ENCODE measurements around the gene COL24A1.
"Not testable (repeated sequence)": the region's sequence is repeated elsewhere in the genome, so short reads cannot be mapped to it uniquely, and the experiment has no call there.

COL24A1 gene

DNA sequence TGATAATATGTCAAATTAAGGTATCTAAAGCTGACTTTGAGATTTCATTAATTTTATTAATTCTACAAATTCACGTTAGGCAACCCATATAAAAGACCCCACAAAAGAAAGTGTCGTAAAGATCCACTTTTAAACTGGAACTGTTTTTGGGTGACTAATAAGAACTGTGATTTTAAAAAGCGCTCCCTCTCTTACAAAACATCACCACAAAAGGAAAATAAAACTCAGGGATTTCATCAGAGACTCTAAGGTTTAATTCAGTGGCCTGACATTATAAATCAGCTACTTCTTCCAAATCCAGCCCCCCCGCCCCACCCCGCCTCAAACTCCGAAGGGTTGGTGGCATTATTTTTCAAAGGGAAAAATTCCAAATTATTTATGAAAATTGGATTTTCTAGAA lies 2.7 kb downstream of the COL24A1 start:
- no peak for DNase-seq (ENCODE audit: low read depth in 2 of 3, low spot score in 1 of 3)

DNA sequence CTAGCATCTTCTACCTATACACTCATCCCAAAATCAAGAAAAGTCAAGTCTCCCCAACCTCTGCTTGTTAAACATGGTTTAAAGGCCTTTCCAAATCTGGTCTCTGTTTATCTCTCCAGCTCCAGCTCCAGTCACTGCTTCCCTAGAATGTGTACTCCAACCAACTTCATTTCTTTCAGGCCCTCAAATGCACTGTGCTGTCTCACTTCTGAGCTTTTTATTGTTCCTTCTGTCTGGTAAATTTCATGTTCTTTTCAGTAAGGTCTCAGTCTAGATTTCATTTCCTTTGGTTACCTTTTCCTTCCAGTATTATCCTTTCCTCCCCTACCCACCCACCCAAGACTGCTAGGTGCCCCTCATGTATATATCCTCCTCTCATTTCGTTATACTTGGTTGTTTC lies 3.7 kb downstream of the COL24A1 start:
- DNase-seq (ENCODE audit: low read depth in 2 of 3, low spot score in 1 of 3) = no peak

GRCh38 chr1:86151427-86151826 lies 5.1 kb downstream of the COL24A1 start:
- DNase-seq (ENCODE audit: low read depth in 2 of 3, low spot score in 1 of 3) = no peak

- DNase-seq (ENCODE audit: low read depth in 2 of 3, low spot score in 1 of 3) = no peak
These were observed 6.0 kb downstream of the COL24A1 start for GRCh38 chr1:86150553-86151055.

GRCh38 chr1:86149591-86149990 lies 7.0 kb downstream of the COL24A1 start:
- no peak for DNase-seq (ENCODE audit: low read depth in 2 of 3, low spot score in 1 of 3)

DNA sequence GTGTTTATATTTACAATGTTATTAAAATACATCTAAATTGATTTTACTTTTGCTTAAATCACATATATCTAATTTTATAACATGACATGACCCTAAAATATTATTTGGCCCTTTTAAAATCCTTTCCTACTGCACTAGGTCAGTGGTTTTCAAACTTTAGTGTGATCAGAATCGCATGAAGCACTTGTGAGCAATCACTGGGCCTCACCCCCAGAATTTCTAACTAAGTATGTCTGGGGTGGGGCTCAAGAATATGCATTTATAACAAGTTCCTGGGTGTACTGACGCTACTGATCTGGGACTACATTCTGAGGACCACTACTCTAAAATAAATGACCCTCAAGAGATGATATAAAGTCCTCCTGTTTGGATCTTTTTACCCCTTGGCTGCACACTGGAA lies 8.8 kb downstream of the COL24A1 start:
- DNase-seq (ENCODE audit: low read depth in 2 of 3, low spot score in 1 of 3) = no peak

- no peak for DNase-seq (ENCODE audit: low read depth in 2 of 3, low spot score in 1 of 3)
These were observed 10.0 kb downstream of the COL24A1 start for GRCh38 chr1:86146566-86146965.

- DNase-seq (ENCODE audit: low read depth in 2 of 3, low spot score in 1 of 3) = no peak
These were observed 16.2 kb downstream of the COL24A1 start for GRCh38 chr1:86140281-86140880.

DNA sequence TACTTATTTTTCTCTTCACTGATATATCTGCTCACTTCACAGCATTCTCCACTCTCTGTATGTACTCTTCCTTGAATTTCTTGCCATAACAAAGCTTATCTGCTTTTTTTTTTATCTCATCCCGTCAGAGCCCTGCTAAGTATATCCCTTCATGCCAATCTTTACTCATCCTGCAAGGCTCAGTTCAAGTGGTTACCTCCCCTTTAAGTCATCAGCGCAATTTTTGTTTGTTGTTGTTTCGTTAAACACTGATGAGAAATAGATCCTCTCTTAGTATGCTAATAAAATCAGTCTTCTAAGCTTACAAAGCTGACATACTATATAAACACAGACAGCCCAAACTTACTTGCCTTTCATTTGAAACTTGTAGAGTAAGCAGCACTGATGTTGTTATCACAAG lies 17.8 kb downstream of the COL24A1 start:
- DNase-seq (ENCODE audit: low read depth in 2 of 3, low spot score in 1 of 3) = no peak

GRCh38 chr1:86137436-86137835 lies 19.1 kb downstream of the COL24A1 start:
- no peak for DNase-seq (ENCODE audit: low read depth in 2 of 3, low spot score in 1 of 3)

DNA sequence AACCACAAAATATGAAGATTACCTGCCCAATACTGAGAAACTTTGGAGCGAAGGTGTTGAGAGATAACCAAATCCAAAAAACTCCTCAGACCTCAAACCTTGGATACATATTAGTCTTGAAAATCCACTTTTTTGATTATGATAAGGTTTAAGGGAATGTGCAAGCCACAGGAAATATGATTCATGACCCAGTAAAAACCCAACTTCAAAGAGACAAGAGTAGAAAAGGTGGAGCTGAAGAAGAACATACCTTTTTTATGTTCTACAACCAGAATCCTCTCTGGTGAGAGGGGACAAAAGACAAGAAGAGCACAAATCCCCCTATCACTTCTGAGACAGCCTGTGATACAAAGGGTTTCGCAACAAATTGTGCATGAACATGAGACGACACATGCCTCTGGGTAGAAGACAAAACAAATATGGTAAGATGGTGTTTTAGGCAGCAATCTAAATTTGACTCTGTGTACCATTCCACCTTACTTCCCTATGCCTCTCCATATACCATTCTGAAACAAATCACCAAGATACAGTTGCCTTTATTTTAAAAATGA lies 37.3 kb downstream of the COL24A1 start:
- DNase-seq (ENCODE audit: low read depth in 2 of 3, low spot score in 1 of 3) = no peak

- DNase-seq (ENCODE audit: low read depth in 2 of 3, low spot score in 1 of 3) = no peak
These were observed 41.7 kb downstream of the COL24A1 start for GRCh38 chr1:86114816-86115400.

DNA sequence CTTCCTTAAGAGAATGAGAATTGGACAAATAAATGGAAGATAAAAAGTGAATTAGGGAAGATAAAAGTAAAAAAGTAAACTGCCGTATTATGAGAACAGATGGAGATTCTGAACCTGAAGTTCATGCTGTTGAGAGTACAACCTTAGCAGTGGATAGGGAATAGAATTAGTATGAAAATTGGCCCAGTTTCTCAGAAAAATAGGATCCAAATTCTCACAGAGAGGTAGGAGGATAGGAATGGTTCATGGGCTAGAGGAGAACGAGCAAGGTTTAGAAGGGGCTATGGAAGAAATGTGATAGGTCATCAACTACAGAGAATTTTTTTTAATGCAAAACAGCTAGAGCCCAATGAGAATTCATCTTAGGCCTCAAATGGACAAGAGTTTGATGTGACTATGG lies 42.3 kb downstream of the COL24A1 start:
- DNase-seq (ENCODE audit: low read depth in 2 of 3, low spot score in 1 of 3) = no peak

GRCh38 chr1:86111590-86111989 lies 45.0 kb downstream of the COL24A1 start:
- not testable (repeated sequence) for DNase-seq (ENCODE audit: low read depth in 2 of 3, low spot score in 1 of 3)

GRCh38 chr1:86110451-86111129 lies 46.0 kb downstream of the COL24A1 start:
- no peak for DNase-seq (ENCODE audit: low read depth in 2 of 3, low spot score in 1 of 3)

DNA sequence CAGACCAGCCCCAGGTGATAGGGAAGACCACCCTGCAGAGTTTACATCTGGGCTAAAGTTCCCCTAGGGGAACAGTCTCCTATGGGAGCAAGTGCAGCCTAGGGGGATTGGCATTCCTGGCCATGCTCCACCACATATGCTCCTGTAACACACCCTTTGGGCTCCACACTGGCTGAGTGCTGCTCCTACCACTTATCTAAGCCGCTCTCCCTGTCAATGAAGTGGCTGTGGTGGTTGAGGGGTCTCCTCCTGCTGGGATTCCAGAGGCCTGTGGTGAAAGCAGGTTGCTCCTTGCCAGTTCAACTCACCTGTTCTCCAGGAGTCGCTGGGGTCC lies 51.1 kb downstream of the COL24A1 start:
- DNase-seq (ENCODE audit: low read depth in 2 of 3, low spot score in 1 of 3) = no peak

DNA sequence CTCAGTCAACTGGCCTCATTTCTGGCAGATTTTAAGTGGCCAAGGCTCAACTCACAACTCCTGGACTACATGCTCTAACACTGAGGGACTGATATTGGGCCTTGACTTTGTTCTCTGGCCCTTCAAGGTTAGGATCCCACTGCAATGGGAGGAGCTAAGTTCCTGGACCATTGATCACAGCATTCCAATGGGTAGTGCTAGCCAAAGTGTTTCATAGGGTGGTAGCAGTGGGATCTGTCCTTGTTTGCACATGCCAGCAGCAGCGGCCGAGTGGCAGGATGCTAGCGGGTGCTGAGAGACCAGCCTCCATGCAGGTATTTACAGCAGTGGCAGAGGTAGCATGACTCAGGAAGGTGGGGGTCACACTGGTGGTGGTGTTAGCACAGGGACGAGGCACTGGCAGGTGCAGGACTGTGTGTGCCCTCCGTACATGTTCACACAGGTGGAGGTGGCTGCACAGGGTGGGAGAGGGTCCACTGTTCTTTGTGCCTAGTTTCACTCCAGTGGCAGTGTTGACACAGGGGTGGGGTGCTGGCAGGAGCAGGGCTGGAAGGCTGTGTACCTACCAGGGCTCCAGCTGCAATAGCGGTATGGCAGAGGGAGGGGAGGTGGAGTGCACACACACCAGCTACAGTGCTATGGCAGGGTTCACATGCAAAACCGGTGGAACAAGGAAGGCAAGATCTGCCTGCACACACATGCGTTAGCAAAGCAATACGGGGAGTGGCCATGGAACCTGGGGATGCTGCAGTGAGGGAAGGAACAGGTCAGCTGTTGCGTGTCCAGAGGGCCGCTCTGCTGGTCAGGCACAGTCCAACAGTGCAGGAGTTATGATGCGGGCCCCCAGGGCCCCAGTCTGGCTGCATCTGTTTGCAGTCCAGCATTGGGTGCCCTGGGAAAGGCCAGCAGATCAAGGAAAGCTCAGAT lies 51.7 kb downstream of the COL24A1 start:
- no peak for DNase-seq (ENCODE audit: low read depth in 2 of 3, low spot score in 1 of 3)

DNA sequence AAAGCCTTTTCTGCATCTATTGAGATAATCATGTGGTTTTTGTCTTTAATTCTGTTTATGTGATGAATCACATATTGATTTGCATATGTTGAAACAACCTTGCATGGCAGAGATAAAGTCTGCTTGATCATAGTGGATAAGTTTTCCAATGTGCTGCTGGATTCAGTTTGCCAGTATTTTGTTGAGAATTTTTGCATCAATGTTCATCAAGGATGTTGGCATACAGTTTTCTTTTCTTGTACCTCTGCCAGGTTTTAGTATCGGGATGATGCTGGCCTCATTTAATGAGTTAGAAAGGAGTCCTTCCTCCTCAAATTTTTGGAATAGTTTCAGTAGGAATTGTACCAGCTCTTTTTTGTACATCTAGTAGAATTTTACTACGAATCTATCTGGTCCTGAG lies 55.0 kb downstream of the COL24A1 start:
- DNase-seq (ENCODE audit: low read depth in 2 of 3, low spot score in 1 of 3) = no peak

DNA sequence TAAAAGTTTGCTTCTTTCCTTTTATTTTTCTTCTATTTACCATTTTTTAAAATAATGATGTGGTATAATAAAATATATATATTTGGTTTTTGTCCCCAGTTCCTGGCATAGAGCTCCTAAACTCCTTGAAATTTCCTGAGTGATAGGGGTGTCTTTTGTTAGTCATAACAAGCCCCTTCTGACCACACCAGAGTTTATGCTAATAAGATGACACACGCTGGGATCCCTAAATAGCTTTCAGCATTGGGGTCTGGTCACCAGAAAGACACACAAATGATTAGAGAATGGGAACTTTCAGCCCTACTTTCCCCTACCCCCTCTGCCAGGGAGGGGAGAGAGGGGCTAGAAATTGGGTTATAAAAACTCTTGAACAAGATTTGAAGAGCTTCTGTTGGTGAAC lies 56.2 kb downstream of the COL24A1 start:
- DNase-seq (ENCODE audit: low read depth in 2 of 3, low spot score in 1 of 3) = no peak

DNA sequence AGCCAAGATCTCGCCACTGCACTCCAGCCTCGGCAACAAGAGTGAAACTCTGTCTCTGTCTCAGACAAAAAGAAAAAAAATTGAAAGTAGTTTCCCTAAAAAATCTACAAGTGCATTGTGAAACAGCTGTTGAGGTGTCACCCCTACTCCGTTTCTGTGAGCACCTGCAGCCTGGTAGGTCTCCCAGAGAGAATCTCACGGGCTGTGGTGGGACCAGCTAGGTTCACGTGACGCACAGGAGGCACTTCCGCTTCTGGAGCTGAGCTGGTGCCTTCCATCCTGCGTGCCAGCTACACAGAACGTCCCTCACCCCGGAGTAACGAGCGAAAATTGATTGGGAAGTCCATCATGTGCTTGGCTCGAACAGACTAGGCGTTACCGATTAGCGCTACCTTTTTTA lies 66.8 kb downstream of the COL24A1 start:
- no peak for DNase-seq (ENCODE audit: low read depth in 2 of 3, low spot score in 1 of 3)

DNA sequence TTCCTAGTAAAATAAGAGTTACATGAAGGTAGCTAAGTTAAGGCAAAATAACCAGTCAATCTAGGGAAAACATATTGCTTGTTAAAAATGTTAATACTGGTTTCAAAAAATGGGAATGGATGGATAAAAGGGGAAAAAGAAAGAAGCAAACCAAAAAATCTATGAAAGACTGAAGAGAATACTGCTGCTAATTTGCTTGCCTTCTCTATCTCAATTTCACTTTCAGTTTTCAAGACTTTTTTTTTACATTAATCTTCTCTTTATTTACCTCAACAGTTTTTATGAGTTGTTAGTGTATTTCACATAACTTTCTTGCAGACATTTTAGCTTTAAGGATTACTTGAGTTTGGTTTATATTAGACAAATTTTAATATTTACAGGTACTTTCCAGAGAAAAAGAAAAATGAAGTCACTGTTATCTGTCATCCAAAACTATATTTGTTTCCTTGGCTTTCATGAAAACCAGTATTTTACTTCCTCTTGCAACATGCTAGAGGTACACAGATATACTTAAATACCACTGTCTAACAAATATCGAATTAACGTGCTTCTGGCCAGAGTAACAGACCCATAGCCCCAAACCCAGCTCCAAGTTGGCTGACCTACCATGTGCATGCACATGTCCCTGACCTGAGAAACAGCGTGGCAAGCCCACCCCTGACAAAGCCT lies 70.7 kb downstream of the COL24A1 start:
- no peak for DNase-seq (ENCODE audit: low read depth in 2 of 3, low spot score in 1 of 3)

Data from stimulated activated CD4-positive, alpha-beta T cell treated with anti-CD3 and anti-CD28 coated beads, Interleukin-12 subunit alpha, Interleukin-12 subunit beta, amount 100 ng/mL, for 48 hours (primary cell).